ENCODE data around the gene NIN. TPM values are rescaled to one million over a fixed set of nuclear protein-coding genes. Genes with fewer than 3 reads are reported as not detected.

Gene NIN
- total RNA-seq, 4 donors from 2014 or later: 16.2 to 49.3 (median 29.2) TPM

DNA sequence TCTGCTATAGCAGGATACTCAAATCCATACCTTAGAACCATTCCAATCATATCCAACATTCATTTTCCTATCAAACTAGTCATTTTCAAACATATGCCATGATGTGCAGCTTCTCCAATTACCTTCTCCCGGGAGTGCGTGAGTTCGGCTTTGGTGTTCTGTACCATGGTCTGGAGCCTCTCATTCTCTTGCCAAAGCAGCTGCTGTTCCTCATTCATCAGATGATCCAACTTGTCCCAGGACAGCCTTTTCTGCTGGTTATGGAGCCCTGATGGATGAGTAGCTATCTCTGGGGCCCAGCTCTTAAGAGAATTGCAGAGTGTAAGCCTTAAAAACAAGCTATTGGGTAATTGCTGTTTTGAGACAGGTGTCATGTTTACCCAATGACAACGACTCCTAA lies 91.8 kb downstream of the NIN start:
- TF ChIP-seq, protein P1, sequence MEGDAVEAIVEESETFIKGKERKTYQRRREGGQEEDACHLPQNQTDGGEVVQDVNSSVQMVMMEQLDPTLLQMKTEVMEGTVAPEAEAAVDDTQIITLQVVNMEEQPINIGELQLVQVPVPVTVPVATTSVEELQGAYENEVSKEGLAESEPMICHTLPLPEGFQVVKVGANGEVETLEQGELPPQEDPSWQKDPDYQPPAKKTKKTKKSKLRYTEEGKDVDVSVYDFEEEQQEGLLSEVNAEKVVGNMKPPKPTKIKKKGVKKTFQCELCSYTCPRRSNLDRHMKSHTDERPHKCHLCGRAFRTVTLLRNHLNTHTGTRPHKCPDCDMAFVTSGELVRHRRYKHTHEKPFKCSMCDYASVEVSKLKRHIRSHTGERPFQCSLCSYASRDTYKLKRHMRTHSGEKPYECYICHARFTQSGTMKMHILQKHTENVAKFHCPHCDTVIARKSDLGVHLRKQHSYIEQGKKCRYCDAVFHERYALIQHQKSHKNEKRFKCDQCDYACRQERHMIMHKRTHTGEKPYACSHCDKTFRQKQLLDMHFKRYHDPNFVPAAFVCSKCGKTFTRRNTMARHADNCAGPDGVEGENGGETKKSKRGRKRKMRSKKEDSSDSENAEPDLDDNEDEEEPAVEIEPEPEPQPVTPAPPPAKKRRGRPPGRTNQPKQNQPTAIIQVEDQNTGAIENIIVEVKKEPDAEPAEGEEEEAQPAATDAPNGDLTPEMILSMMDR (IDR thresholded peaks at IDR 0.05 in 4 of 5, conservative IDR thresholded peaks at IDR 0.05 in 1 of 5): no peak
- TF ChIP-seq POLR2A (IDR thresholded peaks at IDR 0.05): peak in 1 of 2 donors; percentile 13
- Histone ChIP-seq H3K27ac (peak overlapping the region; percentile 77 to 90 (median 84)), H3K4me1 (peaks cover 31 to 40% of the 10 kb centered on the region in 2 donors), H3K36me3 (peaks cover 0 to 55% of the 10 kb centered on the region in 2 donors), H3K4me3 (peak overlapping the region in 3 of 4 donors; percentile 16 to 37 (median 37)), H3K27me3 (no peaks in the 10 kb centered on the region), H3K9me3 (no peaks in the 10 kb centered on the region)
- DNase-seq (peak; percentile 69 to 75), ATAC-seq (peak; percentile 94 to 97)
- intact Hi-C loops (cut with DNase I; ENCODE audit: low total_unique reads) (loop anchor here (2.0 to 5.0 kb wide), 2 partner anchors 38 to 72 kb away; no protein-coding TSS in a partner anchor), in situ Hi-C loops (cut with MboI; ENCODE audit: low sequenced_read_pairs in 4 of 4) (no loop called here)

DNA sequence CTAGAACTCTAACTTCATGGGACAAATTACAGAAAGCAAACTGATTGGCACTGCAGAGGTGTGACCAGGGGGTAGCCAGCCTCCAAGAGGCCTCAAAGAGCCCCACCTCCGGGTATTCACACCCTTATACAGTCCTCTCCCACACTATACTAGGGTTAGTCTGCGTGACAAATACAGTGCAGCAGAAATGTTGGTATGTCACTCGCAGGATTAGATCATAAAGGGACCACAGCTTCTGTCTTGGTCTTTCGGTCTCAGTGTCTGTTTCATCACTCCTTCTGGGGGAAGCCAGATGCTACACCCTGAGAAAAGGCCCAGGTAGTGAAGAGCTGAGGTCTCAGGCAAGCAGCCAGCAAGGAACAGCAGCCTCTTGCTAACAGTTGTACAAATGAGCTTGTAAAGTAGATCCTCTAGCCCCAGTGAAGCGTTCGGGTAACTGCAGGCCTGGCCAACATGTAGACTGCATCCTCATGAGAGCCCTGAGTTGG lies 94.0 kb downstream of the NIN start:
- DNase-seq (no peak), ATAC-seq (no peak)
- Histone ChIP-seq H3K9me3 (no peaks in the 10 kb centered on the region), H3K27ac (peak overlapping the region in 3 of 4 donors; percentile 16 to 51 (median 27)), H3K4me1 (peaks cover 30 to 39% of the 10 kb centered on the region in 2 donors), H3K27me3 (no peaks in the 10 kb centered on the region), H3K36me3 (peaks cover 0 to 61% of the 10 kb centered on the region in 2 donors), H3K4me3 (no peak overlapping the region)
- in situ Hi-C loops (cut with MboI; ENCODE audit: low sequenced_read_pairs in 4 of 4) (no loop called here), intact Hi-C loops (cut with DNase I; ENCODE audit: low total_unique reads) (loop anchor here (5.0 kb wide), 1 partner anchor 40 kb away; no protein-coding TSS in a partner anchor)
- no peak for TF ChIP-seq POLR2A (IDR thresholded peaks at IDR 0.05)
- TF ChIP-seq, protein P1 (IDR thresholded peaks at IDR 0.05 in 4 of 5, conservative IDR thresholded peaks at IDR 0.05 in 1 of 5): no peak

DNA sequence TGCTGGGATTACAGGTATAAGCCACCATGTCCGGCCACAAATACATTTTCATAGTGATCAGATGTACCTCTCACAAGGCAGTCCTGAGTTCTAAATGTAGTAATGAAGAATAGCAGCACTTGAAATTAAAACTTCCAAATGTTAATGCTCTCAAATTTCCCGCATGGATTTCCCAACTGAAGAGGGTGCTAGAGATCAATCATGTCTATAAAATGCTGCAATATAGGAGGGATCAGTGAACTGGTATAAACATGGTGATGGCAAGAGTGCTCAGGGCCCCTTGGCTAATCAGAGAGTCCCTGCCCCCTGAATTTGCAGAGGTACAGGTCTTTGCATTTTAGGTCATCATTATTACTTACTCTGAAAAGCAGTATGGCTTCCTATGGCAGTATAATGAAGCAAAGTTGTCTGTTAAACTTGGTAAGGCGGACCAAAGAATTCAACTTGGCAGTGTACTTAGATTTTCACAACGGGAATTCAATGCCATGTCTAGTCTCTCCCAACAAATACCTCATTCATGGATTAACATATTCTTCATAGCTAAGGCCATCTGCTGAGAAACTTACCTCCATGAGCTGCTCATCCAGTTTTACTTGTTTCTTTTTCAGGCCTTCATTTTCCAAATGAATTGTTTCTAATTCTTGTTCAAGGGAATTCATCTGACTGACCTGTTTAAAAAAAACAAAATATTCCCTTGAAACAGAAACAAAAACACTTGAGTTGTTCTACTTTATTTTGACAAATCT lies 95.8 kb downstream of the NIN start:
- Histone ChIP-seq H3K9me3 (no peaks in the 10 kb centered on the region), H3K36me3 (peaks cover 0 to 80% of the 10 kb centered on the region in 2 donors), H3K27ac (peak overlapping the region in 2 of 4 donors; percentile 47 to 63), H3K4me1 (peaks cover 14 to 25% of the 10 kb centered on the region in 2 donors), H3K27me3 (no peaks in the 10 kb centered on the region), H3K4me3 (no peak overlapping the region)
- TF ChIP-seq, protein P1 (IDR thresholded peaks at IDR 0.05 in 4 of 5, conservative IDR thresholded peaks at IDR 0.05 in 1 of 5): no peak
- TF ChIP-seq POLR2A (IDR thresholded peaks at IDR 0.05): no peak
- no peak for ATAC-seq
- in situ Hi-C loops (cut with MboI; ENCODE audit: low sequenced_read_pairs in 4 of 4) (no loop called here), intact Hi-C loops (cut with DNase I; ENCODE audit: low total_unique reads) (loop anchor here (5.0 kb wide), 1 partner anchor 42 kb away; no protein-coding TSS in a partner anchor)
- no peak for DNase-seq

DNA sequence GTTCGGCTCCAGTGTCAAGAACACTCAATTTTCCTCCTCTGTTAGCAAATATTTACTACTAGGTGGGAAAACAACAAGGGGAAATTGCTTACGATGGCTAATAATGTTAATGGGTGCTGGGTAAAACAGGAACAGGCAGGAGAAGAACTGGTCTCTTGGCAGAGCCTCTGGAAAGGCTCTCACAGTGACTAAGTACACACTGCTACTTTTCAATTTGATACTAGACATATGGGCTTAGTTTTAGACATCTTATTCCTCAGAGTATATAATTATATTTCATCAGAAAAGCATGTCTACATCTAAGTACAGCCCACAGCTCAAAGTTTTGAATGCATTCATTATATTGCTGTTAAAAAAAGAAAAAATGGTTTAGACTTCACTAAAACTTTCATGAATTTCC lies 97.5 kb downstream of the NIN start:
- in situ Hi-C loops (cut with MboI; ENCODE audit: low sequenced_read_pairs in 4 of 4) (no loop called here), intact Hi-C loops (cut with DNase I; ENCODE audit: low total_unique reads) (no loop called here)
- no peak for TF ChIP-seq POLR2A (IDR thresholded peaks at IDR 0.05)
- TF ChIP-seq, protein P1 (IDR thresholded peaks at IDR 0.05 in 4 of 5, conservative IDR thresholded peaks at IDR 0.05 in 1 of 5): no peak
- Histone ChIP-seq H3K36me3 (peaks cover 0 to 93% of the 10 kb centered on the region in 2 donors), H3K4me1 (peaks cover 9 to 10% of the 10 kb centered on the region in 2 donors), H3K9me3 (no peaks in the 10 kb centered on the region), H3K27me3 (no peaks in the 10 kb centered on the region), H3K4me3 (no peak overlapping the region), H3K27ac (no peak overlapping the region)
- ATAC-seq (no peak), DNase-seq (no peak)
